Measurements from ENCODE around the gene CUX1. TPM values are rescaled to one million over a fixed set of nuclear protein-coding genes. Genes with fewer than 3 reads are reported as not detected.
A peak's percentile ranks its signal among the peaks of the same experiment; 100 is the strongest.

Gene CUX1
- total and polyA plus RNA-seq, 2 donors (not counting 1 experiment from before 2014, with no cell fraction given), result 10.8 to 86.5 TPM

GRCh38 chr7:101936611-101937231 lies 119.3 kb downstream of the CUX1 start:
- Mint-ChIP-seq H3K4me3 (no peak overlapping the region), H3K4me1 (peaks cover 50% of the 10 kb centered on the region), H3K27me3 (no peaks in the 10 kb centered on the region), H3K9me3 (ENCODE audit: insufficient read depth) (no peaks in the 10 kb centered on the region), H3K27ac (no peak overlapping the region)
- Histone ChIP-seq H3K4me2 (replicated peaks; ENCODE audit: low read depth, low read length, poor library complexity, severe bottlenecking) (peak overlapping the region; percentile 31), H3K9me3 (ENCODE audit: control extremely low read depth in 1 of 3, control insufficient read depth in 2 of 3, insufficient read depth in 1 of 3, low read length in 2 of 3) (peaks cover 0 to 3% (median 0%) of the 10 kb centered on the region in 3 donors), H2AFZ (ENCODE audit: insufficient read depth, low read depth, low read length, poor library complexity, severe bottlenecking) (no peak overlapping the region), H4K20me1 (ENCODE audit: control insufficient read depth, insufficient read depth, low read length, poor library complexity, severe bottlenecking) (peaks cover 31% of the 10 kb centered on the region), H3K4me1 (ENCODE audit: control insufficient read depth in 2 of 2, insufficient read depth in 2 of 2, low read length in 2 of 2) (peaks cover 19 to 34% of the 10 kb centered on the region in 2 donors), H3K79me2 (ENCODE audit: control insufficient read depth, insufficient read depth, low read length) (peaks cover 49% of the 10 kb centered on the region), H3K36me3 (replicated peaks in 1 of 2; ENCODE audit: control extremely low read depth in 1 of 2, control insufficient read depth in 1 of 2, extremely low read depth in 1 of 2, insufficient read depth in 2 of 2, low read length in 1 of 2) (no peaks in the 10 kb centered on the region), H3K27ac (ENCODE audit: low read length in 2 of 2) (no peak overlapping the region), H3K9ac (ENCODE audit: low read length) (no peak overlapping the region), H3K4me3 (ENCODE audit: control extremely low read depth in 1 of 5, extremely low read depth in 1 of 5, insufficient read depth in 1 of 5, low read depth in 2 of 5, low read length in 4 of 5) (no peak overlapping the region), H3K27me3 (replicated peaks in 1 of 4; ENCODE audit: control extremely low read depth in 1 of 4, control insufficient read depth in 3 of 4, insufficient read depth in 4 of 4, low read length in 3 of 4) (no peaks in the 10 kb centered on the region)
- no peak for DNase-seq
- ATAC-seq (ENCODE audit: low read depth), result no peak
- intact Hi-C loops (cut with micrococcal nuclease), result loop anchor here (10.0 kb wide), 1 partner anchor 48 kb away; no protein-coding TSS in a partner anchor
- no peak for TF ChIP-seq CTCF (IDR thresholded peaks at IDR 0.05)
- POLR2A ChIA-PET, result no interaction called here
- CTCF ChIA-PET, result no interaction called here
- 90% methylated on average over 15 of the region's 19 CpGs for WGBS (ENCODE audit: insufficient coverage)

- no peak overlapping the region for H3K4me3 Mint-ChIP-seq
- no peaks in the 10 kb centered on the region for H3K9me3 Mint-ChIP-seq (ENCODE audit: insufficient read depth)
- 98% methylated on average over 4 of the region's 11 CpGs for WGBS (ENCODE audit: insufficient coverage)
- Histone ChIP-seq H3K4me3 (ENCODE audit: control extremely low read depth in 1 of 5, extremely low read depth in 1 of 5, insufficient read depth in 1 of 5, low read depth in 2 of 5, low read length in 4 of 5) (no peak overlapping the region), H3K27me3 (replicated peaks in 1 of 4; ENCODE audit: control extremely low read depth in 1 of 4, control insufficient read depth in 3 of 4, insufficient read depth in 4 of 4, low read length in 3 of 4) (no peaks in the 10 kb centered on the region), H3K9ac (ENCODE audit: low read length) (no peak overlapping the region), H3K4me2 (replicated peaks; ENCODE audit: low read depth, low read length, poor library complexity, severe bottlenecking) (no peak overlapping the region), H3K4me1 (ENCODE audit: control insufficient read depth in 2 of 2, insufficient read depth in 2 of 2, low read length in 2 of 2) (peaks cover 19 to 34% of the 10 kb centered on the region in 2 donors), H3K79me2 (ENCODE audit: control insufficient read depth, insufficient read depth, low read length) (peaks cover 51% of the 10 kb centered on the region), H3K27ac (ENCODE audit: low read length in 2 of 2) (no peak overlapping the region), H3K36me3 (replicated peaks in 1 of 2; ENCODE audit: control extremely low read depth in 1 of 2, control insufficient read depth in 1 of 2, extremely low read depth in 1 of 2, insufficient read depth in 2 of 2, low read length in 1 of 2) (no peaks in the 10 kb centered on the region), H3K9me3 (ENCODE audit: control extremely low read depth in 1 of 3, control insufficient read depth in 2 of 3, insufficient read depth in 1 of 3, low read length in 2 of 3) (peaks cover 0 to 3% (median 0%) of the 10 kb centered on the region in 3 donors), H2AFZ (ENCODE audit: insufficient read depth, low read depth, low read length, poor library complexity, severe bottlenecking) (no peak overlapping the region), H4K20me1 (ENCODE audit: control insufficient read depth, insufficient read depth, low read length, poor library complexity, severe bottlenecking) (peaks cover 40% of the 10 kb centered on the region)
- H3K4me1 Mint-ChIP-seq, result peaks cover 48% of the 10 kb centered on the region
- ChIA-PET CTCF (no interaction called here), POLR2A (no interaction called here)
- intact Hi-C loops (cut with micrococcal nuclease), result loop anchor here (10.0 kb wide), 1 partner anchor 47 kb away; no protein-coding TSS in a partner anchor
- TF ChIP-seq EZH2 (IDR thresholded peaks at IDR 0.05; ENCODE audit: borderline replicate concordance, insufficient read depth, low read depth, low read length, poor library complexity, severe bottlenecking) (no peak), CTCF (IDR thresholded peaks at IDR 0.05) (no peak)
- no peak overlapping the region for H3K27ac Mint-ChIP-seq
- ATAC-seq (ENCODE audit: low read depth) (no peak), DNase-seq (no peak)
- no peaks in the 10 kb centered on the region for H3K27me3 Mint-ChIP-seq
These were observed 120.5 kb downstream of the CUX1 start for GRCh38 chr7:101937717-101938514.
